WI38 (cell line): Measurements from ENCODE around the gene METTL18.

ENCODE experiments used
- H3K4me3 ChIP-seq: 2 replicates; pipeline ENCODE4 v1.5.1; 2011; ENCODE audit warnings: low read depth, mild to moderate bottlenecking, control low read depth, low read length
- TF ChIP-seq, protein P1 (sequence below): IDR thresholded peaks from 2 replicates; pipeline ENCODE4 v1.5.1; 2012; ENCODE audit warnings: low read depth, mild to moderate bottlenecking, control low read depth, low read length

METTL18 gene

DNA sequence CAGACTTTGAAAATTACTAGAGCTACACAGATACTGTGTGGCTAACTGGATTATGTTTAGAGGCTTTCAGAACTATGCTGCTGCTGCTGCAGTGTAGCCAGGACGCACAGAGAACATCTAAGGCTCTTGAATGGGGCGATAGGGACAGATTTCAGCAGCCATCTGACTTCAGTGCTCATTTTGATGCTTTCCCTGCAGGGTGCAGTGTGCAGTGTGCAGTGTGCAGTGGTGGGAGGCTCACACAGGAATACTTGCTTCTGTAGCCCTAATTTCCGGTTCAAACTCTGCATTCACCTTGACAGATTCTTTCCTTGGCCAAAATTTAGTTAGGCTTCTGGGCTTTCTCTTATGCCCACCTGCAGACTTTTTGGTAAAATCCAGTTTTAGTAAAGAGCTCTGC is 7.7 kb downstream of the METTL18 start:
- TF ChIP-seq, protein P1, sequence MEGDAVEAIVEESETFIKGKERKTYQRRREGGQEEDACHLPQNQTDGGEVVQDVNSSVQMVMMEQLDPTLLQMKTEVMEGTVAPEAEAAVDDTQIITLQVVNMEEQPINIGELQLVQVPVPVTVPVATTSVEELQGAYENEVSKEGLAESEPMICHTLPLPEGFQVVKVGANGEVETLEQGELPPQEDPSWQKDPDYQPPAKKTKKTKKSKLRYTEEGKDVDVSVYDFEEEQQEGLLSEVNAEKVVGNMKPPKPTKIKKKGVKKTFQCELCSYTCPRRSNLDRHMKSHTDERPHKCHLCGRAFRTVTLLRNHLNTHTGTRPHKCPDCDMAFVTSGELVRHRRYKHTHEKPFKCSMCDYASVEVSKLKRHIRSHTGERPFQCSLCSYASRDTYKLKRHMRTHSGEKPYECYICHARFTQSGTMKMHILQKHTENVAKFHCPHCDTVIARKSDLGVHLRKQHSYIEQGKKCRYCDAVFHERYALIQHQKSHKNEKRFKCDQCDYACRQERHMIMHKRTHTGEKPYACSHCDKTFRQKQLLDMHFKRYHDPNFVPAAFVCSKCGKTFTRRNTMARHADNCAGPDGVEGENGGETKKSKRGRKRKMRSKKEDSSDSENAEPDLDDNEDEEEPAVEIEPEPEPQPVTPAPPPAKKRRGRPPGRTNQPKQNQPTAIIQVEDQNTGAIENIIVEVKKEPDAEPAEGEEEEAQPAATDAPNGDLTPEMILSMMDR: no peak
- no peak overlapping the region for H3K4me3 ChIP-seq

DNA sequence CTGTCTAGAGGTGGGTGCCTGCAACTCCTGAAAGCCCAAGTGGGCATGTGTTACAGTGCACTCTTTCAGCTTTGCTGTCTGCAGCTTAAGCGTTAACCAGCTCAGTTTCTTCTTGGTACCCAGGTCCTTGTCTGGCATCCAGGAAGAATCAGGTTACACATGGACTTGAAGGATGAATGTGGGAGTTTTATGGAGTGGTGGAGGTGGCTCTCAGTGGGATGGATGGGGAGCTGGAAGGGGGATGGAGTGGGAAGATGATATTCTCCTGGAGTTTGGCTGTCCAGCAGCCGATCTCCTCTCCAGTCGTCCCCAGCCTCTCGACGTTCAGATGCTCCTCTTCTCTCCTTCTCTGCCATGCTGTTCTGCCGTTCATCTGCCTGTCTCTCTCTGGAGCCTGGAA is 9.4 kb downstream of the METTL18 start:
- no peak overlapping the region for H3K4me3 ChIP-seq
- TF ChIP-seq, protein P1: no peak

DNA sequence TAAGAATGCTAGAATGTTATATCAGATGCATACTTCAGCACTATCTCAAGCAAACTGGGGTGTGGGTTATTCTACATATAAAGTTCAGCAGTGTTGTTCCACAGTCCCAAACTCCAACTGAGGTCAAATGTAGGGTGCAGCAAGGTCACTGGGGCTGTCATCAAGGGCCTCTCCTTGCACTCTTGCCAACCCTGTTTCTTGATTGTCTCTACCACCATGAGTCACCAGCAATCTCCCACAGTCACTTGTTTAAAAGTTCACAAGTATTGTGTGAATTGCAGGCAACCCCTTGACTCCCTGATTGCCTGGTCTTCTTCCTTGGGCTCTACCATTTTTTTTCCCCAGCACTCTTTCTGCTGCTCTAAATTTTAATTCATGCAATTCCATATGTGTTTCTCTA is 10.6 kb downstream of the METTL18 start:
- TF ChIP-seq, protein P1: no peak

GRCh38 chr1:169782596-169782995 is 12.1 kb downstream of the METTL18 start:
- no peak overlapping the region for H3K4me3 ChIP-seq
- TF ChIP-seq, protein P1: no peak

More for the DNA sequence above, 10.6 kb downstream of the METTL18 start:
- H3K4me3 ChIP-seq: no peak overlapping the region

GRCh38 chr1:169779970-169780369 is 14.7 kb downstream of the METTL18 start:
- TF ChIP-seq, protein P1: no peak
- no peak overlapping the region for H3K4me3 ChIP-seq

DNA sequence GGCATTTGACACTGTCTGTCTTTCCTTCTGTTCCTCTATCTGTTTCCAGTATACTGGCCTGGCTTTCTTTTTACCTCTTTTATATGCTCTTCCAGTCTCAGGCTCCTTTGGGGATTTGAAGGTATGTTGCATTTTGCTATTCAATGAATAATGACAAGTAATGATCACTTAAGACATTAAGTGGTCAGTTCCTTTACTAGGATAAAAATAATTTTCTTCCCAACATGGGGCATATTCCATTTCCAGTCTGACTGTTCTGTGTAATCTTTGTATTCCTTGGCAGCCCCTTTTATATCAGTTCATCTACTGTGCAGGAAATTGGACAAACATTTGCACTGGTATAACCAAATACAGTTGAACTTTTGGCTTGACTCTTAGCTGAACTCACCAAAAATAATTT is 15.6 kb downstream of the METTL18 start:
- TF ChIP-seq, protein P1: no peak
- H3K4me3 ChIP-seq: no peak overlapping the region

- TF ChIP-seq, protein P1: no peak
- no peak overlapping the region for H3K4me3 ChIP-seq
Measured at GRCh38 chr1:169776440-169776839, 18.3 kb downstream of the METTL18 start.
